A549 (cell line): ENCODE results near the gene SMOC1.

Experiments used
- BHLHE40 ChIP-seq: IDR thresholded peaks from 2 replicates; pipeline ENCODE4 v1.6.1; 2012; ENCODE audit warnings: low read depth, low read length, inconsistent platforms
- CBX2 ChIP-seq: fragments of 200-600 bp; sonication (generic); IDR thresholded peaks from 2 replicates; pipeline ENCODE4 v1.6.1; 2016; ENCODE audit warnings: low read depth, mild to moderate bottlenecking, borderline replicate concordance
- CTCF ChIP-seq: fragments of >200 bp; sonication (Bioruptor Twin); formaldehyde crosslinking; IDR thresholded peaks from 3 replicates; pipeline ENCODE4 v1.5.1; 2016
- ELK1 ChIP-seq: fragments of 150-350 bp; IDR thresholded peaks from 2 replicates; pipeline ENCODE4 v1.6.1; 2014; ENCODE audit warnings: low read depth, mild to moderate bottlenecking, low read length
- EP300 ChIP-seq, 2 experiments: fragments of >200 bp; sonication (Bioruptor Twin); formaldehyde crosslinking; IDR thresholded peaks; 2 replicates in 1 of 2; 3 replicates in 1 of 2; pipeline ENCODE4 v1.6.1; 2016 to 2017
- MAFK ChIP-seq: fragments of 450-650 bp; IDR thresholded peaks from 2 replicates; pipeline ENCODE4 v1.6.1; 2014; ENCODE audit not compliant: partially characterized antibody
- PHF8 ChIP-seq: fragments of 200-600 bp; sonication (generic); IDR thresholded peaks from 2 replicates; pipeline ENCODE4 v1.6.1; 2016; ENCODE audit warnings: low read depth, mild to moderate bottlenecking, antibody characterized with exemption, moderate library complexity, borderline replicate concordance
- POLR2A ChIP-seq: IDR thresholded peaks from 2 replicates; pipeline ENCODE4 v1.6.1; 2012; ENCODE audit warnings: mild to moderate bottlenecking, low read length
- RFX5 ChIP-seq: fragments of 450-650 bp; IDR thresholded peaks from 2 replicates; pipeline ENCODE4 v1.7.1; 2014; ENCODE audit warnings: antibody characterized with exemption, mild to moderate bottlenecking, moderate library complexity
- USF2 ChIP-seq: fragments of 450-650 bp; IDR thresholded peaks from 2 replicates; pipeline ENCODE4 v1.6.1; 2014; ENCODE audit warnings: antibody characterized with exemption
- ZC3H11A ChIP-seq: fragments of 450-650 bp; IDR thresholded peaks from 2 replicates; pipeline ENCODE4 v1.6.1; 2014; ENCODE audit warnings: antibody characterized with exemption, mild to moderate bottlenecking

GRCh38 chr14:70032016-70032415, 152.8 kb downstream of the SMOC1 start:
- TF ChIP-seq BHLHE40 (no peak), EP300 (IDR thresholded peaks at IDR 0.05) (no peak), PHF8 (no peak), CTCF (no peak), CBX2 (no peak), POLR2A (no peak), MAFK (no peak), USF2 (no peak), RFX5 (no peak), ZC3H11A (no peak), ELK1 (no peak)
